NCI-H510A (cell line): ENCODE data around the gene ZNF837.
"Not testable (repeated sequence)": the region's sequence is repeated elsewhere in the genome, so short reads cannot be mapped to it uniquely, and the experiment has no call there.

ENCODE experiments used
- DNase-seq: peaks from one replicate; lab custom pipeline; 2025; lab: John Stamatoyannopoulos, UW

Gene ZNF837

DNA sequence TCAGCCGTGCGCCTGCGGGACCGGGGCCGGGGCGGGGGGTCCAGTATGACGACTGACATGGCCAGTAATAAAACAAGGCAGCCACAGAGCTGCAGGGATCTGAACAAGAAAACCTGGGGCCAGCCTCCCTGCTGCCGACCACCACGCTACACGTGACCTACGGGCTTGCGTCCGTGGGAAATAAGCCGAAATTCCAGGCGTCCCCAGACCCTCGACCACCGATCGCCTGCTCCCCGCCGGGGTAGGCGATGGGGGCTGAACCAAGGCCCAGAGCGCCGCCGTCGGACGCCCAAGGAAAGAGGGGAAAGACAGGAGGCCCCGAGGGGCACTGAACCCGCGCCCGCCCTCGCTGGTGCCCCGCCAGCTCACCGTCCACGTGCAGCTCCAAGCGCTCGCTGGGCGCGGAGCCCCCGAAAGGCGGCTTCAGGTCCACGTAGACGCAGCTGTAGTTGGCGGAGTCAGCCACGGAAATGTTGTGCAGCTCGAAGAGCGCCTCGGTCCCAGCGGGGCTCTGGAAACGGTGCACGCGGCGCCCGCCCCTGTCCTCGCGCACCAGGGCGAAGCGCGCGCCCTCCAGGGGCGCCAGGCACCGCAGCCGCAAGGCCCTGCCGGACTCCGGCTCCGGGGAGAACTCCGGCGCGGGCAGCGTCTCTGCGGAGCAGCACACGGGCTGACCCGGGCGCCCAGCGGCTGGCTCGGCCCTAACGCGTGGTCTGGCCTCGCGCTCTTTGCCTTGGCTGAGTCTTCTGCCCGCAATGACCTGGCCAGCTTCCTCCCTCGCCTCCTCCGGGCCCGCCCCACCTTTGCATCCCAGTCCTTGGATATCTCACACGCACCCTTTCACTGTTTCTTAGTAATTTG, 30.6 kb downstream of the ZNF837 start:
- DNase-seq, result no peak

DNA sequence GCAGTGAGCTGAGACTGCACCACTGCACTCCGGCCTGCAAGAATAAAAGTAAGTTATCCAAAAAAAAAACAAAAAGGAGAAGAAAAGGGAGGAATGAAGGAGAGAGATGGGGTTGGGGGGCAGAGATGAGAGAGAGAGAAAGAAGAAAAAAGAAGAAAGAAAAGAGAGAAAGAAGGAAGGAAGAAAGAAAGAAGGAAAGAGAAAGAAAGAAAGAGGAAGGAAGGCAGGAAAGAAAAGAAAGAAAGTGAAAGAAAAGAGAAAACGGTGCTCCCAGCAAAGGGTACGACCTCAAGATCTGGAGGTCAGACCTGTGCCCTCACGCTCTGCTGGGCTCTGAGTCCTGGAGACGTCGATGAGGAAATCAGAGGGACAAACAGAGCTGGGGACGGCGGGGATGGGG, 31.2 kb downstream of the ZNF837 start:
- DNase-seq, result no peak

DNA sequence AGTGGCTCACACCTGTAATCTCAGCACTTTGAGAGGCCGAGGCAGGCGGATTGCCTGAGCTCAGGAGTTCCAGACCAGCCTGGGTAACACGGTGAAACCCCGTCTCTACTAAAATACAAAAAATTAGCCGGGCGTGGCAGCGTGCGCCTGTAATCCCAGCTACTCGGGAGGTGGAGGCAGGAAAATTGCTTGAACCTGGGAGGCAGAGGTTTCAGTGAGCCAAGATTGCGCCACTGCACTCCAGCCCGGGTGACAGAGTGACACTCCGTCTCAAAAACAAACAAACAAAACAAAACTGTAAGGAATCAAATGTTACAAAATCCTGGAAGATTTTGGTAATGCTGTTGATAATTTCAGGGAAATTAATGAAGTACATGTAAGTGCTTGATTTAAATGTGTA, 32.8 kb downstream of the ZNF837 start:
- DNase-seq, result not testable (repeated sequence)

DNA sequence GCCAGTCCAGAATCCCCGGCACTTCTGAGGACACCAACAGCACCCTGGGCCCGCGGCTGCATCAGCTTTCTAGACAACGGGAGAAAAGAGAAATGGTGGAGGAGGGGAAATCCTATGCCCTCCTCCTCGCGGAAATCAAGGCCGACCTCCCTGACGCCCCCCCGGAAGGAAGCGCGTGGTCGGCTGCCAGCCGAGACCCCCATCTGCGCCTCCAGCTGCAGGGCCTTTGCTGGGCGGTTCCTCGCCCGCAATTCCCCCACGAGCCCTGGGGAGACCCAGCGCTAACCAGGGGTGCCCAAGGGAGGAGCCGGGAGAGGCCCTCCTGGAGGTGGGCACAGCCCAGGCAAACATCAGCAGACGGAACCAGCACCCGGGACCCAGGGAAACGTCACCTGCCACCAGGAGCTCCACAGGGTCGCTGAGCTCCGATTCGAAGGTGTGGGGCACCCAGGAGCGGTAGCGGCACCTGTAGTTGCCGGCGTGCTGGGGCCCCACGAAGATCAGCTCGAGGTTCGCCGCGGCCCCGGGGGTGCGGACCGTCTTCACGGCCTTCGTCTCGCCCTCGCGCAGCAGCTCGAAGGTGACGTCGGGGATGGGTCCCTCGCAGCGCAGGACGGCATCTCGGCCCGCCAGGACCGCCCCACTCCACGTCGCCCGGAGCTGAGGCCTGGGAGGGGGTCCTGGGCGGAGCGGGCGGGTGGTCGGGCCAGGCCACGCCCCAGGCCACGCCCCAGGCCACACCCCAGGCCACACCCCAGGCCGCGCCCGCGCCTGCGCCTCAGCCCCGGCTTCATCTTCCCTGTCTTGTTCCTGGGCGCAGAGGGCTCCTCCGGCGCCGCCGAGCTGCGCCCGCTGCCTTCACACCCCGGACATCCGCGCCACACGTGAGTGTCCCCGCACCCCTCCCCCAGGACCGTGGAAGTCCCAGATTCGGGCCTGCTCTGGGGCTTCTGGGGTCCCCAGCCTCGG, 33.6 kb downstream of the ZNF837 start:
- peak; percentile 63 for DNase-seq

DNA sequence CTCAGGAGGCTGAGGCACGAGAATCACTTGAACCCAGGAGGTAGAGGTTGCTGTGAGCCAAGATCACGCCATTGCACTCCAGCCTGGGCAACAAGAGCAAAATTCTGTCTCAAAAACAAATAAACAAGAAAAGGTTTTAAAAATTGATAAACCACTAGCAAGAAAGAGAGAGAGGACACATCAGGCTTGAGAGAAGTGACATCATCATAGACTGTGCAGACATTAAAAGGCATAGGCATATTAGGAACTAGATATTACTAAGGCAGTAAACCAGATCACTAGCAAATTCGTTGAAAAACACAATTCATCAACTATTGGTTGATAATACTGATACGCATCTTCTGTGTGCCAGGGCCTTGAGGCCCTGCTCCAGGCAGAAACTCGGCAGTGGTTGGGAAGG, 35.3 kb downstream of the ZNF837 start:
- DNase-seq, result no peak

DNA sequence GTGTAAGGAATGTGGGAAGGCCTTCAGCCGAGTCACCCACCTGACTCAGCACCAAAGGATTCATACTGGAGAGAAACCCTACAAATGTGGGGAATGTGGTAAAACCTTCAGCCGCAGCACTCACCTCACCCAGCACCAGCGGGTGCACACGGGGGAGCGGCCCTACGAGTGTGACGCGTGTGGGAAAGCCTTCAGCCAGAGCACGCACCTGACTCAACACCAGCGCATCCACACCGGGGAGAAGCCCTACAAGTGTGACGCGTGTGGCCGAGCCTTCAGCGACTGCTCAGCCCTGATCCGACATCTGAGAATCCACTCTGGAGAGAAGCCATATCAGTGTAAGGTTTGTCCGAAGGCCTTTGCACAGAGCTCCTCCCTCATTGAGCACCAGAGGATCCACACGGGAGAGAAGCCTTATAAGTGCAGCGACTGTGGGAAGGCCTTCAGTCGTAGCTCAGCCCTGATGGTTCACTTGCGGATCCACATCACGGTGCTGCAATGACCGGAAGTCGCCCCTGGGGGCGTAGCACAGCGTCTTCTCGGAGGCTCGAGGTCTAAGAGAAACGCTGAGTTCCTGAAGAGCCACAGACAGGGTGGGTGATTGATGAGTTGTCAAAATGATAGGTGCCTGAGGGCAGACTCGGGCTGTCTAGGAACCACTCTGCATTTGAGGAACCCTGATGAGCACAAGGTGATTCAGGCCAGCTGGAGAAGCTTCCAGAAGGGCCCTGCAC, 41.8 kb downstream of the ZNF837 start:
- no peak for DNase-seq

DNA sequence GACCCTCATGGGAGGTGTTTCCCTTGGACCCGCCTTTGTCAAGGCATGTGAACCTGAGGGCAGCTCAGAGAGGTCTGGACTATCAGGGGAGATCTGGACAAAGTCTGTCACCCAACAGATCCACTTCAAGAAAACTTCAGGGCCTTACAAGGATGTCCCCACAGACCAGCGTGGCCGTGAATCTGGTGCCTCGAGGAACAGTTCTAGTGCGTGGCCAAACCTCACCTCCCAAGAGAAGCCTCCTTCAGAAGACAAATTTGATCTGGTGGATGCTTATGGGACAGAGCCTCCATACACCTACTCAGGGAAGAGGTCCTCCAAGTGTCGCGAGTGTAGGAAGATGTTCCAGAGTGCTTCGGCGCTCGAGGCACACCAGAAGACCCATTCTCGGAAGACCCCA, 42.5 kb downstream of the ZNF837 start:
- DNase-seq, result no peak

DNA sequence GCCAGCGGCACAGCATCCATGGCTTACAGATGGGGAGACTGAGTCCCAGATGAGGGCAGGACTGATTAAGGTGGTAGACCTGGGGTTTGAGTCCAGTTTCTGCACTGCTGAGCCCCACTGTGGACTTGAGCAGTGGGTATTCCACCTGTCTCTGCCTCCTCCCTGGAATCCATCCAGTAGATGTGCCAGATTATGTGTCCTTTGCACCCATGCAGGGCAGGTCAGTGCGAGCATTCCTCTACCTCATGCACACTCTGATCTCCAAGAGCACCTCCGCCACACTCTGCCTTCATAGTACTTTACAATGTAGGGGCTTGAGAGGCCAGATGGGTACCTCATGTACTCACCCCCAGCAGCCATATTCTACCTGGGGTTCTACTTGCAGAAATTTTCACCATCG, 44.0 kb downstream of the ZNF837 start:
- DNase-seq, result no peak

DNA sequence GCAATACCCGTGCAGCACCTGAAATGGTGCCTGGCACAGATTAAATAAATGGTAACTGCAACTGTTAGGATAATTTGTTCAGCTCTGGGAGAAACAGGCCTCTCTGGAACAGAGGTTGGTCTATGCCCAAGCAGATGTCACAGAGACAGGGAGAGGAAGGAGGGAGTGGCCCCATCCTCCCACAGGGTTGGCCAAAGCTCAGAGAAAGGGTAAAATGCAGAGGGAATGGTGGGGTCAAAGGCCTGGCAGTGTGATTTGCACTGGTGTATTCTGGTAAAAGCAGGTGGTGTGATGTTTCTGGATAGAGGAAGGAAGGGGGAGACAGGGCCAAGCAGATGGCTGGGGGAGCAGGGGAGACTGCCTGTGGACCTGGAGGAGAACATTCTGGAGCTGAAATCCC, 44.6 kb downstream of the ZNF837 start:
- DNase-seq, result no peak

DNA sequence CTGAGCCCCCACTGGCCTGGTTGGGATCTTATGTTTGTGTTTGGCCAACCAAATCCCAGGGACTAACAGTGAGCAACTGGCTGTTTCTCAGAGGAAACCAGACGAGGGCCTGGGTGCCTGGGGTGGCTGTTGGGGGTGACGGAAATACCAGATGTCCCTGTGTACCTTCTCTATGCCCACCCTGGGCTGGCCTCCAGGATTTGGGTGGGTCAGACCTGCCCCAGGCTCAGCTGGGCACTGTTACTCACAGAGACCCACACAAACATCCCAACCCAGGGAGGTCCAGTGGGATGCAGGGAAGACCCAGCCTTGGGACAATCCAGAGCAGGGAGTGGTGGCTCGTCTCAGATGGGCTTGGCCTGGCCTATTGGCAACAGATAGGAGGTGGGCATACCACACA, 45.2 kb downstream of the ZNF837 start:
- no peak for DNase-seq

DNA sequence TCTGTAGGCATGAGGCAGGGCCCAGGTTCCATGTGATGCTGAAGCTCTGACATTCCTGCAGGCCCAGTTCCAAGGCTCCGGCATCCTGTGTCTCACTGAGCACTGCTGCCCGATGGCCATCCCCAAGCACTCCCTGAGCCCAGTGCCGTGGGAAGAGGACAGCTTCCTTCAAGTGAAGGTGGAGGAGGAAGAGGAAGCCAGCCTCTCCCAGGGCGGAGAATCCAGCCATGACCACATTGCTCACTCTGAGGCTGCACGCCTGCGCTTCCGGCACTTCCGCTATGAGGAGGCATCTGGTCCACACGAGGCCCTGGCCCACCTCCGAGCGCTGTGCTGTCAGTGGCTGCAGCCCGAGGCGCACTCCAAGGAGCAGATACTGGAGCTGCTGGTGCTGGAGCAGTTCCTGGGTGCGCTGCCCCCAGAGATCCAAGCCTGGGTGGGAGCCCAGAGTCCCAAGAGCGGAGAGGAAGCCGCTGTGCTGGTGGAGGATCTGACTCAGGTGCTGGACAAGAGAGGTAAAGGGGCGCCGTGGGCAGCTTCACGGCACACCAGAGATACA, 46.1 kb downstream of the ZNF837 start:
- DNase-seq, result no peak

DNA sequence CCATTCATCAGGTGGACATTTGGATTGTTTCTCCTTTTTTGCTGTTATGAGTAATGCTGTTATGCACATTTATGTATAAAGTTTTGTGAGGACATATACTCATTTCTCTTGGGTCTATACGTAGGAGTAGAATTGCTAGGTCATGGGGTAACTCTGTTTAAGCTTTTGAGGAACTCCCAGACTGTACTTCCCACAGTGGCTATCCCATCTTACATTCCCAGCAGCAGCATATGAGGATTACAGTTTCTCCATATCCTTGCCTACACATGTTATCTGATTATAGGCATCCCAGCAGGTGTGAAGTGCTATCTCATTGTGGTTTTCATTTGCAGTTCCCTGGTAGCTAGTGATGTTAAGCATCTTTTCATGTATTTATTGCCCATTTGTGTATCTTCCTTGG, 48.1 kb downstream of the ZNF837 start:
- DNase-seq, result no peak

DNA sequence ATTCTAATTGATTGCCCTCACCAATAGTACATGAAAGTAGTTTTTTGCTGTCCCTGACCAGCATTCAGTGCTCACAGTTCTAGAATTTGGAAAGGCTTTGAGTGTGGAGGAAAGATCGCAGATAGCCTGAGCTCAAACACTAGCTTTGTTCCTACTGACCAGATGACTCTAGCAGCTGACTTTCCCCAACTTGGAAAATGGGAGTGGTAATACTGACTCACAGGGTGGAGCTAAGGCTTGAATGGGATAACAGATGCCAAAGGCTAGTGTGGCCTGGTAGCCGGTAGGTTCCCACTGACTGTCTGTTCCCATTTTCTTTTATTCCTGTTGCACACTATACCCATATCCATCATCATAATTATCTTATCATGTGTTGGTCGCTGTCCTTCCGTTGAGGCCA, 50.4 kb downstream of the ZNF837 start:
- no peak for DNase-seq

DNA sequence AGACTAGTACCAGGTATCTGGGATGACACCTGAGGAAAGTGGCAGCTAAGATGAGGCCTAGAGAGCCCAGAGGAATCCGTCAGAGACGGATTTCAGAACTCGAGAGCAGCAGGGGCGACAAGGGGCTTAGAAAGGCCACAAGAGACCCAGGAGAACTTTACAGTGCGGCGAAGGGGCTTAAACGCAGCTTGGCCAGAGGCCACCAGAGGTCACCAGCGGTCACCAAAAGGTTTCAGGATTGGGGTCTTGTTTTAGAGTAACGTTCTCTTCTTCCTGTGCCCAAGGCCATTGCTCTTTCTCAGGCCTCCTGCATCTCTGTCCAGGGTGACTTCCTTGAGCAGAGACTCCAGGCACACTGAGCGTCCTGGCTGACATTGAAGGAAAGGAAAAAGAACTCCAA, 51.8 kb downstream of the ZNF837 start:
- DNase-seq, result no peak

DNA sequence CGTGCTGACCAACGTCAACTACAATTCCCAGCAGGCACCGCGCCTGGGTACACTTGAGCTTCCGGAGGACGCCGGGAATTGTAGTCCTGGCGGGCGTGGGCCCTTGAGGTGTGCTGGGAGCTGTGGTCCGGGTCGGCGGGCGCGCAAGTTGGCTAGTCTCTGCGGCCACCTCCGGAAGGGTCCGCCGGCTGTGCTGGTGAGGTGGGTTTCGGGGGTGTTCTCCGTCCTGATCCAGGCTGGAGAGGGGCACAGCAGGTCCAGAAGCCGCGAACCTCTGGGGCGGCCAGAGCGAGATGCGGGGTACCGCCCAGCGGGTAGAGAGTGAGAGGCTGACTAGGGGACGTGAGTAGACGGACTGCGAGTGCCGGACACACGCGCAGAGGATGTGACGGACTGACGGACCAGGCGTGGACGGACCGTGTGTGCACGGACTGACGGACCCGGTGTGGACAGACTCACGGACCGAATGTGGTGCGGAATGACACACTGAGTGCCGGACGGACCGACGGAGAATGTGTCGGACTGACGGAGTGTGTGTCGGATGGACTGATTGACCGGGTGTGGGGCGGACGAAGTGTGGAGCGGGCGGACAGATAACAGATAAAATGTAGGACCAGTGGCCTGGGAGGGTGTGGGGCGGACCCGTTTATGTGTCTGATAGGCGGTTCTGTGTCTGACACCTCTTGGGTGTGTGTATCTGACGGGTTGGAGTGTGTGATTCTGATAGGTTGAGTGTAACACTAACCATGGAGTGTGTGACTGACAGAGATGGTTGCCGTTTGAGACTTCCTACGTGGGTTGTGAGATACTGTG, 53.7 kb downstream of the ZNF837 start, which contains the start of gene ZSCAN22:
Gene ZSCAN22 (plus strand): TSS at position 81 of the 813 bp plus-strand sequence. CDS start 7,809 bp downstream, outside the sequence.
- DNase-seq, result peak; percentile 90

DNA sequence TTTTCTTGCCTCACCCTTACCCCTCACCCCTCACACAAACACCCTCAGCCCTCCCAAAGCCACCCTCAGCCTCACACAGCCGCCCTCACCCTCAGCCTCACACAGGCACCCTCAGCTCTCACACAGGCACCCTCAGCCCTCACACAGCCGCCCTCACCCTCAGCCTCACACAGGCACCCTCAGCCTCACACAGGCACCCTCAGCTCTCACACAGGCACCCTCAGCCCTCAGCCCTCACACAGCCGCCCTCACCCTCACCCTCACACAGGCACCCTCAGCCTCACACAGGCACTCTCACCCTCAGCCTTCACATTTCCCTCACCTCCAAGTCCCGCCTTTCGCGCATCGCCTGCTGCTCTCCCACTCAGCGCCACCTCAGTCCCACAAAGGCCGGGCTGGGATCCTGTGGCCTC, 54.3 kb downstream of the ZNF837 start:
- no peak for DNase-seq

DNA sequence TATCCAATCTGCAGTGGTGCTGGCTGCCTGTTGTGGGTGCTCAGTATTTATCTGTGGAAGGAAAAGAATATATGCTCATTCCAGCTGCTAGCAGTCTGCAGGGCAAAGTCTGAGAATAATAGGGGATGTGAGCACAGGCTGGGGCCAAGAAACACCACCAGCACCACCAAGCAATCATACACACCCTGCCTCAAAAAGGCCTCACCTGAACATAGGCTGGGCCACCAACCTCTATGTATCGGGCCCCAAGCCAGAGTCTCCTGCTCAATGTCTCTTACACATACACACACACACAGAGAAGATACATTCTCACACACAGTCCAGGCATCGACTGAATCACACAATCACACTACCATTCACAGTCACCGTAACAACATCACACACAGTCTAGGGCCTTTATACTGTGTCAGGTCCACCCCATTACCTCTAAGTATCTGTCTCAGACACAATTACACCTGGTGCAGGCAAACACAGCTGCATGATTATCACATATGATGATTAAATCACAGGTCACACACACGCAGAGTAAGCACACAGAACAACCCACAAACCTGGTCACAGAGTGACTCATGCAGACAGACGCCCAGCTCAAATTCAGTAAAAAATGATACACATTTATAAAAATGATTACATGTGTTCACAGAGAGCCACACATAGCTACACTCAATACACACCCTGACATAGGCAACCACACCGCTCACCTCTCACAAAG, 55.4 kb downstream of the ZNF837 start:
- no peak for DNase-seq

DNA sequence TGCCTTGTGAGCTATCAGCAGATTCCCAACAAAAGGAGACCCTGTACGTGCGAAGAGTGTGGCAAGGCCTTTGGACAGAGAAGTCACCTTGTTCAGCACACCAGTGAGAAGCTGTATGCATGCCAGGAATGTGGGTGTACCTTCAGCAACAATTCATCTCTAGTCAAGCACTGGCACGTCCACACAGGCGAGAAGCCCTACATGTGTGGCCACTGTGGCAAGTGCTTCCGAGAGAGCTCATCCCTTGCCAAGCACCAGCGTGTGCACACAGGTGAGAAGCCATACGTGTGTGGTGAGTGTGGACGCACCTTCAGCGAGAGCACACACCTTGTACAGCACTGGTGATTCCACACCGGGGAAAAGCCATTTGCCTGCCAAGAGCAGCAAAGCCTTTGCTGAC, 61.6 kb downstream of the ZNF837 start:
- DNase-seq, result no peak

DNA sequence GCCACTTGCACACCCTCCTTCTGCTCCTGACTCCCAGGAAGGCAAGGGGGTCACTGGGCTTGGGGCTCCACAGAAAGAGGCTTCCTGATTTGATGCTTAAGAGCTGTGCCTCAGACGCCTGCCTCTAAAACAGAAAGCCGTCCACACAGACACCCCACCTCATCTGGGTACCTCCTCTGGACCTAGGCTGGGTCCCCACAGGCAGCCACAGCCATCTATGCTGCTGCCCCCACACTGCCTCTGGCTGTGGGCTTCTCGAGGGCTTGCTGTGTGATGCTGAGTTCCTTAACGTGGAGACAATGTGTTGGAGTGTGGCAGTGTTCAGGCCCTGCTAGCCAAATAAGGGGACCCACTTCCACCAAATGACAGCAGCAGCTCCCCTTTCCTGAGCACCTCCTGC, 62.5 kb downstream of the ZNF837 start:
- no peak for DNase-seq
